ENCODE results near the gene PPP2CA. TPM values are rescaled to one million over a fixed set of nuclear protein-coding genes. Genes with fewer than 3 reads are reported as not detected.

The PPP2CA gene
- total and polyA plus RNA-seq, 2 of the 8 experiments (the other 6 are each of a cell fraction or from before 2014, with no cell fraction given), result 75.0 to 205 TPM

- Histone ChIP-seq H3K56ac (replicated peaks; ENCODE audit: insufficient read length, low read depth, low read length) (no peak overlapping the region), H3K27ac (ENCODE audit: low read depth, low read length) (no peak overlapping the region), H3K9ac (replicated peaks in 1 of 4; ENCODE audit: extremely low read depth in 1 of 4, low read depth in 3 of 4, low read length in 3 of 4) (no peak overlapping the region), H2BK5ac (ENCODE audit: low read depth, low read length) (no peak overlapping the region), H4K8ac (ENCODE audit: extremely low read depth, insufficient read depth, low read length) (no peak overlapping the region), H3K4me2 (ENCODE audit: insufficient read depth in 1 of 2, low read depth in 2 of 2, low read length in 2 of 2) (no peak overlapping the region), H3K14ac (ENCODE audit: insufficient read length) (no peak overlapping the region), H3K79me1 (ENCODE audit: low read depth, low read length) (no peaks in the 10 kb centered on the region), H4K91ac (replicated peaks; ENCODE audit: insufficient read length, low read length) (no peak overlapping the region), H4K20me1 (replicated peaks in 1 of 2; ENCODE audit: control insufficient read depth in 1 of 2, insufficient read depth in 2 of 2, low read length in 2 of 2) (no peaks in the 10 kb centered on the region), H3K23me2 (ENCODE audit: low read depth, low read length) (no peaks in the 10 kb centered on the region), H3K4ac (replicated peaks; ENCODE audit: insufficient read length, low read depth, low read length) (no peak overlapping the region), H2BK12ac (ENCODE audit: low read depth, low read length) (no peak overlapping the region), H2BK20ac (ENCODE audit: low read length) (no peak overlapping the region), H3K4me3 (ENCODE audit: extremely low read depth in 1 of 4, insufficient read depth in 2 of 4, low read depth in 3 of 4, low read length in 4 of 4) (no peak overlapping the region), H3K18ac (ENCODE audit: extremely low read depth, low read length) (no peak overlapping the region), H3K27me3 (replicated peaks in 1 of 4; ENCODE audit: control insufficient read depth in 3 of 4, extremely low read depth in 1 of 4, insufficient read depth in 3 of 4, low read length in 3 of 4) (peaks cover 0 to 2% (median 0%) of the 10 kb centered on the region in 4 experiments; a peak in 2 of 7 replicates), H4K5ac (ENCODE audit: insufficient read length, low read depth, low read length) (no peak overlapping the region), H2AK5ac (ENCODE audit: low read depth, low read length) (no peak overlapping the region), H3K79me2 (ENCODE audit: control insufficient read depth in 1 of 2, insufficient read depth in 2 of 2, low read length in 2 of 2) (no peaks in the 10 kb centered on the region), H2BK120ac (replicated peaks; ENCODE audit: low read depth, low read length) (no peak overlapping the region), H2BK15ac (ENCODE audit: low read length) (0 out of 2 replicates have a peak overlapping the region, but pooled peaks have one; percentile 72), H3K9me3 (ENCODE audit: insufficient read depth in 2 of 2, low read depth in 1 of 2, low read length in 1 of 2) (no peaks in the 10 kb centered on the region), H2AFZ (ENCODE audit: low read length) (no peak overlapping the region), H3K23ac (ENCODE audit: insufficient read length) (no peak overlapping the region), H3K4me1 (replicated peaks in 1 of 4; ENCODE audit: control insufficient read depth in 3 of 4, insufficient read depth in 4 of 4, low read length in 3 of 4) (peaks cover 0 to 4% (median 2%) of the 10 kb centered on the region in 4 experiments; a peak in 3 of 7 replicates), H3K36me3 (ENCODE audit: control insufficient read depth in 2 of 4, insufficient read depth in 4 of 4, low read length in 3 of 4) (no peaks in the 10 kb centered on the region)
- POLR2A ChIA-PET (ENCODE audit: partially characterized antibody), result interaction anchor here (0.6 to 0.9 kb wide), 2 partner anchors 26 to 76 kb away, joined by 3 read pairs; no protein-coding TSS in a partner anchor
- CTCF ChIA-PET (ENCODE audit: partially characterized antibody), result no interaction called here
- WGBS, 2 experiments (ENCODE audit: extremely low coverage in 1 of 2, insufficient coverage in 1 of 2, insufficient read length in 1 of 2, insufficient replicate concordance in 2 of 2, low coverage in 1 of 2, low lambda C conversion rate in 2 of 2, missing lambda C conversion rate in 1 of 2), result 90% methylated on average over 5 of the region's 5 CpGs; no CpG with 5 or more reads in 1 of the 2 experiments
- FAIRE-seq (no peak), DNase-seq (ENCODE audit: low read depth in 1 of 2, low spot score in 2 of 2) (no peak)
- TF ChIP-seq EGR1 (IDR thresholded peaks at IDR 0.05; ENCODE audit: borderline replicate concordance, low read depth, low read length) (no peak), JUND (IDR thresholded peaks at IDR 0.05; ENCODE audit: low read length) (no peak), POLR2AphosphoS5 (IDR thresholded peaks at IDR 0.05; ENCODE audit: low read depth, low read length) (no peak), CREB1 (IDR thresholded peaks at IDR 0.05) (no peak), SIN3A (conservative IDR thresholded peaks at IDR 0.05 in 1 of 2, IDR thresholded peaks at IDR 0.05 in 1 of 2; ENCODE audit: low read depth in 1 of 2, low read length in 2 of 2) (no peak)
Measured at GRCh38 chr5:134252671-134253070, 26.8 kb upstream of the PPP2CA start.
